H1 (cell line): Measurements from ENCODE around the gene OR10G2. TPM values are rescaled to one million over a fixed set of nuclear protein-coding genes. Genes with fewer than 3 reads are reported as not detected.

Source experiments
- CTCF ChIA-PET: fragments of 300-600 bp; sonication (Branson Sonifier 250); formaldehyde crosslinking; loops from one replicate; lab custom pipeline; 2021; ENCODE audit not compliant: partially characterized antibody; lab: Charles Lee
- POLR2A ChIA-PET: fragments of 300-600 bp; sonication (Branson Sonifier 250); formaldehyde crosslinking; loops from one replicate; lab custom pipeline; 2021; ENCODE audit warnings: inconsistent platforms; ENCODE audit not compliant: partially characterized antibody; lab: Charles Lee
- DNase-seq, 2 experiments: peaks; one replicate each; pipeline versions ENCODE4 v3.0.0 to v3.0.0-alpha.2; 2010 to 2022; ENCODE audit warnings: low spot score in 2 of 2, low read depth in 1 of 2, mixed read lengths in 1 of 2
- FAIRE-seq: peaks from 2 replicates; lab custom pipeline; 2011; peaks lifted over from hg19 to GRCh38; lab: Jason Lieb, UNC
- H2AFZ ChIP-seq: 2 replicates; pipeline ENCODE4 v1.8.1; 2012; ENCODE audit warnings: low read length, inconsistent platforms
- H2AK5ac ChIP-seq: 2 replicates; pipeline ENCODE4 v1.6.1; 2013; ENCODE audit warnings: low read depth, low read length
- H2BK120ac ChIP-seq: replicated peaks from 2 replicates; pipeline ENCODE3; 2013; ENCODE audit warnings: low read depth, low read length, inconsistent platforms
- H2BK12ac ChIP-seq: 2 replicates; pipeline ENCODE4 v1.6.1; 2013; ENCODE audit warnings: low read depth, low read length
- H2BK15ac ChIP-seq: 2 replicates; pipeline ENCODE4 v1.6.1; 2013; ENCODE audit warnings: low read length
- H2BK20ac ChIP-seq: 2 replicates; pipeline ENCODE4 v1.6.1; 2013; ENCODE audit warnings: low read length
- H2BK5ac ChIP-seq: 2 replicates; pipeline ENCODE4 v1.6.1; 2013; ENCODE audit warnings: low read depth, low read length
- H3K14ac ChIP-seq: 2 replicates; pipeline ENCODE4 v1.6.1; 2013; ENCODE audit warnings: inconsistent platforms; ENCODE audit not compliant: insufficient read length
- H3K18ac ChIP-seq: 2 replicates; pipeline ENCODE4 v1.6.1; 2013; ENCODE audit warnings: low read length; ENCODE audit errors: extremely low read depth
- H3K23ac ChIP-seq: 2 replicates; pipeline ENCODE4 v1.6.1; 2013; ENCODE audit warnings: inconsistent platforms; ENCODE audit not compliant: insufficient read length
- H3K23me2 ChIP-seq: 2 replicates; pipeline ENCODE4 v1.6.1; 2013; ENCODE audit warnings: low read depth, low read length
- H3K27ac ChIP-seq: 2 replicates; pipeline ENCODE4 v1.6.1; 2011; ENCODE audit warnings: low read depth, low read length, inconsistent platforms
- H3K27me3 ChIP-seq, 4 experiments: replicated peaks in 1 of 4; 1 replicate in 1 of 4; 2 replicates in 3 of 4; pipeline versions ENCODE4 v1.6.1 to v1.8.1; 2011 to 2013; ENCODE audit warnings: low read length in 3 of 4, mild to moderate bottlenecking in 3 of 4, inconsistent platforms in 2 of 4, mixed read lengths in 2 of 4, moderate library complexity in 1 of 4; ENCODE audit not compliant: control insufficient read depth in 3 of 4, insufficient read depth in 3 of 4; ENCODE audit errors: extremely low read depth in 1 of 4
- H3K36me3 ChIP-seq, 4 experiments: 2 replicates each; pipeline versions ENCODE4 v1.6.1 to v1.8.1; 2011 to 2013; ENCODE audit warnings: mild to moderate bottlenecking in 4 of 4, low read length in 3 of 4, moderate library complexity in 2 of 4, control low read depth in 1 of 4, inconsistent platforms in 1 of 4; ENCODE audit not compliant: insufficient read depth in 4 of 4, control insufficient read depth in 2 of 4
- H3K4ac ChIP-seq: replicated peaks from 2 replicates; pipeline ENCODE3; 2013; ENCODE audit warnings: low read length, low read depth, mixed read lengths, inconsistent platforms; ENCODE audit not compliant: insufficient read length
- H3K4me1 ChIP-seq, 4 experiments: replicated peaks in 1 of 4; 1 replicate in 1 of 4; 2 replicates in 3 of 4; pipeline versions ENCODE4 v1.6.1 to v1.8.1; 2011 to 2013; ENCODE audit warnings: low read length in 3 of 4, inconsistent platforms in 2 of 4, mixed read lengths in 1 of 4; ENCODE audit not compliant: insufficient read depth in 4 of 4, control insufficient read depth in 3 of 4
- H3K4me2 ChIP-seq, 2 experiments: 2 replicates each; pipeline versions ENCODE4 v1.6.1 to v1.8.1; 2011 to 2013; ENCODE audit warnings: low read depth in 2 of 2, low read length in 2 of 2, control low read depth in 1 of 2, inconsistent platforms in 1 of 2, mild to moderate bottlenecking in 1 of 2; ENCODE audit not compliant: insufficient read depth in 1 of 2
- H3K4me3 ChIP-seq, 4 experiments: fragments of 200-600, 300-600 bp in 1 of 4; sonication (generic), shearing (Covaris generic), sonication (Bioruptor Twin) in 1 of 4; 2 replicates each; pipeline versions ENCODE4 v1.5.1 to v1.8.1; 2011 to 2016; ENCODE audit warnings: low read length in 4 of 4, low read depth in 3 of 4, control low read depth in 2 of 4, inconsistent platforms in 2 of 4, mild to moderate bottlenecking in 2 of 4, mixed read lengths in 1 of 4, moderate library complexity in 1 of 4; ENCODE audit not compliant: insufficient read depth in 2 of 4; ENCODE audit errors: extremely low read depth in 1 of 4
- H3K56ac ChIP-seq: replicated peaks from 2 replicates; pipeline ENCODE3; 2013; ENCODE audit warnings: low read depth, mild to moderate bottlenecking, mixed read lengths, low read length, inconsistent platforms; ENCODE audit not compliant: insufficient read length
- H3K79me1 ChIP-seq: 2 replicates; pipeline ENCODE4 v1.6.1; 2013; ENCODE audit warnings: low read depth, low read length, control low read depth
- H3K79me2 ChIP-seq, 2 experiments: 2 replicates each; pipeline versions ENCODE4 v1.6.1 to v1.8.1; 2012 to 2013; ENCODE audit warnings: low read length in 2 of 2, mild to moderate bottlenecking in 2 of 2, inconsistent platforms in 1 of 2; ENCODE audit not compliant: insufficient read depth in 2 of 2, control insufficient read depth in 1 of 2
- H3K9ac ChIP-seq, 4 experiments: replicated peaks in 1 of 4; 1 replicate in 1 of 4; 2 replicates in 3 of 4; pipeline versions ENCODE4 v1.6.1 to v1.8.1; 2011 to 2013; ENCODE audit warnings: low read depth in 3 of 4, low read length in 3 of 4, control low read depth in 2 of 4, mild to moderate bottlenecking in 2 of 4, moderate library complexity in 2 of 4, inconsistent platforms in 1 of 4; ENCODE audit errors: extremely low read depth in 1 of 4
- H3K9me3 ChIP-seq, 2 experiments: 2 replicates each; pipeline versions ENCODE4 v1.6.1 to v1.8.1; 2012 to 2013; ENCODE audit warnings: mild to moderate bottlenecking in 2 of 2, moderate library complexity in 2 of 2, control low read depth in 1 of 2, inconsistent platforms in 1 of 2, low read depth in 1 of 2, low read length in 1 of 2, mixed read lengths in 1 of 2; ENCODE audit not compliant: insufficient read depth in 2 of 2
- H4K20me1 ChIP-seq, 2 experiments: replicated peaks in 1 of 2; 2 replicates each; pipeline versions ENCODE3 to v1.8.1; 2011 to 2013; ENCODE audit warnings: inconsistent platforms in 2 of 2, low read length in 2 of 2, mild to moderate bottlenecking in 1 of 2; ENCODE audit not compliant: insufficient read depth in 2 of 2, control insufficient read depth in 1 of 2
- H4K5ac ChIP-seq: 2 replicates; pipeline ENCODE4 v1.6.1; 2013; ENCODE audit warnings: low read length, low read depth, mixed read lengths, inconsistent platforms; ENCODE audit not compliant: insufficient read length
- H4K8ac ChIP-seq: 2 replicates; pipeline ENCODE4 v1.8.0; 2013; ENCODE audit warnings: mild to moderate bottlenecking, moderate library complexity, low read length, inconsistent platforms; ENCODE audit not compliant: insufficient read depth; ENCODE audit errors: extremely low read depth
- H4K91ac ChIP-seq: replicated peaks from 2 replicates; pipeline ENCODE3; 2013; ENCODE audit warnings: low read length, mixed read lengths, inconsistent platforms; ENCODE audit not compliant: insufficient read length
- CHD1 ChIP-seq: IDR thresholded peaks from 2 replicates; pipeline ENCODE4 v1.6.1; 2012; ENCODE audit warnings: low read depth, low read length, improper control_type of control experiment
- EGR1 ChIP-seq: IDR thresholded peaks from 2 replicates; pipeline ENCODE4 v1.6.1; 2011; ENCODE audit warnings: low read depth, low read length, borderline replicate concordance
- EP300 ChIP-seq, 2 experiments: IDR thresholded peaks; 1 replicate in 1 of 2; 2 replicates in 1 of 2; pipeline ENCODE4 v1.6.1; 2011 to 2012; ENCODE audit warnings: low read depth in 2 of 2, low read length in 2 of 2, mild to moderate bottlenecking in 2 of 2, borderline replicate concordance in 1 of 2, inconsistent platforms in 1 of 2, moderate library complexity in 1 of 2
- NANOG ChIP-seq: IDR thresholded peaks from 2 replicates; pipeline ENCODE4 v1.6.1; 2011; ENCODE audit warnings: low read length, low read depth, mild to moderate bottlenecking, inconsistent platforms; ENCODE audit not compliant: insufficient read depth, poor library complexity, severe bottlenecking
- RFX5 ChIP-seq: IDR thresholded peaks from 2 replicates; pipeline ENCODE4 v1.6.1; 2011; ENCODE audit warnings: low read depth, low read length, improper control_type of control experiment, borderline replicate concordance
- SIN3A ChIP-seq, 2 experiments: IDR thresholded peaks in 1 of 2; conservative IDR thresholded peaks in 1 of 2; 2 replicates each; pipeline ENCODE4 v1.6.1; 2011 to 2012; ENCODE audit warnings: low read length in 2 of 2, improper control_type of control experiment in 1 of 2, low read depth in 1 of 2, mild to moderate bottlenecking in 1 of 2
- SP1 ChIP-seq: IDR thresholded peaks from 2 replicates; pipeline ENCODE4 v1.6.1; 2011; ENCODE audit warnings: low read depth, low read length
- SP2 ChIP-seq: IDR thresholded peaks from 2 replicates; pipeline ENCODE4 v1.6.1; 2012; ENCODE audit warnings: mild to moderate bottlenecking, low read length, inconsistent platforms
- TAF1 ChIP-seq: IDR thresholded peaks from 2 replicates; pipeline ENCODE4 v1.6.1; 2011; ENCODE audit warnings: mild to moderate bottlenecking, low read depth, low read length
- YY1 ChIP-seq: IDR thresholded peaks from 2 replicates; pipeline ENCODE4 v1.6.1; 2011; ENCODE audit warnings: low read depth, mild to moderate bottlenecking, low read length
- whole genome bisulfite sequencing, 2 experiments: shearing (Covaris generic) in 1 of 2; methylation state at CpG; one replicate each; pipeline versions ENCODE4 v1.1.6 to v1.1.7; 2013 to 2015; ENCODE audit warnings: low lambda C conversion rate in 2 of 2, mixed read lengths in 2 of 2, inconsistent platforms in 1 of 2, low coverage in 1 of 2, missing lambda C conversion rate in 1 of 2; ENCODE audit not compliant: insufficient replicate concordance in 2 of 2, insufficient coverage in 1 of 2, insufficient read length in 1 of 2; ENCODE audit errors: extremely low coverage in 1 of 2, missing lambda C conversion rate in 1 of 2; 5-methylcytosine and 5-hydroxymethylcytosine counted together
- polyA plus RNA-seq, 7 experiments: library from polyadenylated mRNA; depleted of rRNA in 3 of 7; stranded (reverse) in 5 of 7; unstranded in 2 of 7; fragments of >200 nt in 5 of 7; fragments of 200-250 nt in 2 of 7; gene quantifications; 1 replicate in 5 of 7; 2 replicates in 1 of 7; 4 replicates in 1 of 7; pipeline versions ENCODE4 v1.2.1 to v1.2.3, GENCODE V29; 2011 to 2013; ENCODE audit warnings: missing spikeins in 2 of 7, mixed read lengths in 2 of 7
- total RNA-seq: library from RNA; stranded (reverse); fragmentation: NEBNext Ultra II Directional; extraction: Animal tissue kit (Norgen Biotek cat#: 25700); gene quantifications from 2 replicates; pipeline ENCODE4 v1.2.1, GENCODE V29; 2021
- TF ChIP-seq, protein P1 (sequence below): IDR thresholded peaks from 2 replicates; pipeline ENCODE4 v1.6.1; 2012; ENCODE audit warnings: inconsistent platforms
- TF ChIP-seq, protein P2 (sequence below): IDR thresholded peaks from 2 replicates; pipeline ENCODE4 v1.6.1; 2011; ENCODE audit warnings: low read length, improper control_type of control experiment

OR10G2 gene
- total and polyA plus RNA-seq, 2 of the 8 experiments (the other 6 are each of a cell fraction or from before 2014, with no cell fraction given), result not detected

DNA sequence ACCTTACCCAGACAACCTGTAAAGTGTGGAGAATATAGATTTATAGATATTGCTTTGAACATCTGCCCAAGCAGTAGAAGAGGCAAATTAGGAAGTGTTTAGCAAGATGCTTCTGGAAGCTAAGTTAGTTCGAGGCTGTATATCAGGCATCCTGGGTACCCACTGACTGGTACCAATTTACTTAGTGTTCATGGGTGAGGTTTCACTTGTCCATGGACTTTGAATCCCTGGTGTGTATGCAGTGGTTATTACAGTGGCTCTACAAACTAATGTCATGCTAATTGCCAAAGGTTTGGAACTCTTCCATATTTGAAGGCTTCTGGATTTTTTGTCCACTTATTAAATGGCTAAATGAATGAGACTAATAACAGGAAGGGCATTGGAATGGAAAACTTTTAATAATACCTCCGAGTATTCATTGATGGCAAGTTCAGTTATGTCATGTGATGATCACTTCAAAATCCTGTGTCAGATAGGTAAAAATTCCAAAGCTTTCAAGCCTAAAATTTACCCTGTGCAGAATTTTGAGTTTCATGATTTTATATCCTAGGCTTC lies 18.7 kb upstream of the OR10G2 start, which contains the start of gene OR4E2:
Gene OR4E2, plus strand, starts transcription at position 505 of the 555 bp plus-strand sequence. CDS start 11,248 bp downstream, outside the sequence.
- H2BK15ac ChIP-seq, result no peak within 1 kb of the TSS
- H3K27ac ChIP-seq, result no peak within 1 kb of the TSS
- H3K79me1 ChIP-seq, result no peaks in the 10 kb centered on the region
- no peak within 1 kb of the TSS for H2BK12ac ChIP-seq
- H3K9ac ChIP-seq, result no peak within 1 kb of the TSS
- no peak within 1 kb of the TSS for H2BK120ac ChIP-seq
- H2BK5ac ChIP-seq, result no peak within 1 kb of the TSS
- no peak within 1 kb of the TSS for H2BK20ac ChIP-seq
- no peak within 1 kb of the TSS for H3K56ac ChIP-seq
- H2AFZ ChIP-seq, result no peak within 1 kb of the TSS
- FAIRE-seq (no peak), DNase-seq (no peak)
- no peaks in the 10 kb centered on the region for H4K20me1 ChIP-seq
- CTCF ChIA-PET, result interaction anchor here (1.2 to 2.5 kb wide), 2 partner anchors 10 to 58 kb away, joined by 3 to 10 read pairs; no protein-coding TSS in a partner anchor
- H4K8ac ChIP-seq, result no peak within 1 kb of the TSS
- H3K4ac ChIP-seq, result no peak within 1 kb of the TSS
- no peaks in the 10 kb centered on the region for H3K79me2 ChIP-seq
- 93% methylated on average over 2 of the region's 2 CpGs; no CpG with 5 or more reads in 1 of the 2 experiments for WGBS, 2 experiments
- peaks cover 0 to 5% (median 3%) of the 10 kb centered on the region in 4 experiments; a peak in 6 of 7 replicates for H3K4me1 ChIP-seq
- POLR2A ChIA-PET, result interaction anchor here (0.7 kb wide), 1 partner anchor 1467 kb away, joined by 3 read pairs; no protein-coding TSS in a partner anchor
- no peak within 1 kb of the TSS for H4K91ac ChIP-seq
- H3K36me3 ChIP-seq, result no peaks in the 10 kb centered on the region
- no peaks in the 10 kb centered on the region for H3K27me3 ChIP-seq
- H4K5ac ChIP-seq, result no peak within 1 kb of the TSS
- H3K4me3 ChIP-seq, result no peak within 1 kb of the TSS
- H3K18ac ChIP-seq, result no peak within 1 kb of the TSS
- H3K9me3 ChIP-seq, result no peaks in the 10 kb centered on the region
- no peaks in the 10 kb centered on the region for H3K23me2 ChIP-seq
- no peak within 1 kb of the TSS for H3K23ac ChIP-seq
- H2AK5ac ChIP-seq, result no peak within 1 kb of the TSS
- no peak within 1 kb of the TSS for H3K14ac ChIP-seq
- no peak within 1 kb of the TSS for H3K4me2 ChIP-seq
- TF ChIP-seq TAF1 (no peak), YY1 (no peak), SIN3A (conservative IDR thresholded peaks at IDR 0.05 in 1 of 2, IDR thresholded peaks at IDR 0.05 in 1 of 2; ENCODE audit: low read depth in 1 of 2, low read length in 2 of 2) (no peak), EGR1 (no peak), EP300 (IDR thresholded peaks at IDR 0.05; ENCODE audit: borderline replicate concordance in 1 of 2, low read depth in 2 of 2, low read length in 2 of 2) (no peak), CHD1 (no peak), SP1 (no peak), SP2 (no peak), RFX5 (no peak), NANOG (no peak)
- TF ChIP-seq, protein P1, sequence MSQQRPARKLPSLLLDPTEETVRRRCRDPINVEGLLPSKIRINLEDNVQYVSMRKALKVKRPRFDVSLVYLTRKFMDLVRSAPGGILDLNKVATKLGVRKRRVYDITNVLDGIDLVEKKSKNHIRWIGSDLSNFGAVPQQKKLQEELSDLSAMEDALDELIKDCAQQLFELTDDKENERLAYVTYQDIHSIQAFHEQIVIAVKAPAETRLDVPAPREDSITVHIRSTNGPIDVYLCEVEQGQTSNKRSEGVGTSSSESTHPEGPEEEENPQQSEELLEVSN, result no peak
- TF ChIP-seq, protein P2, sequence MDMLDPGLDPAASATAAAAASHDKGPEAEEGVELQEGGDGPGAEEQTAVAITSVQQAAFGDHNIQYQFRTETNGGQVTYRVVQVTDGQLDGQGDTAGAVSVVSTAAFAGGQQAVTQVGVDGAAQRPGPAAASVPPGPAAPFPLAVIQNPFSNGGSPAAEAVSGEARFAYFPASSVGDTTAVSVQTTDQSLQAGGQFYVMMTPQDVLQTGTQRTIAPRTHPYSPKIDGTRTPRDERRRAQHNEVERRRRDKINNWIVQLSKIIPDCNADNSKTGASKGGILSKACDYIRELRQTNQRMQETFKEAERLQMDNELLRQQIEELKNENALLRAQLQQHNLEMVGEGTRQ, result no peak
